ENCODE data around the gene ZNF48.
A peak's percentile ranks its signal among the peaks of the same experiment; 100 is the strongest.

The ZNF48 gene

GRCh38 chr16:30407804-30408534, 12.7 kb downstream of the ZNF48 start:
- DNase-seq: peak; percentile 25

DNA sequence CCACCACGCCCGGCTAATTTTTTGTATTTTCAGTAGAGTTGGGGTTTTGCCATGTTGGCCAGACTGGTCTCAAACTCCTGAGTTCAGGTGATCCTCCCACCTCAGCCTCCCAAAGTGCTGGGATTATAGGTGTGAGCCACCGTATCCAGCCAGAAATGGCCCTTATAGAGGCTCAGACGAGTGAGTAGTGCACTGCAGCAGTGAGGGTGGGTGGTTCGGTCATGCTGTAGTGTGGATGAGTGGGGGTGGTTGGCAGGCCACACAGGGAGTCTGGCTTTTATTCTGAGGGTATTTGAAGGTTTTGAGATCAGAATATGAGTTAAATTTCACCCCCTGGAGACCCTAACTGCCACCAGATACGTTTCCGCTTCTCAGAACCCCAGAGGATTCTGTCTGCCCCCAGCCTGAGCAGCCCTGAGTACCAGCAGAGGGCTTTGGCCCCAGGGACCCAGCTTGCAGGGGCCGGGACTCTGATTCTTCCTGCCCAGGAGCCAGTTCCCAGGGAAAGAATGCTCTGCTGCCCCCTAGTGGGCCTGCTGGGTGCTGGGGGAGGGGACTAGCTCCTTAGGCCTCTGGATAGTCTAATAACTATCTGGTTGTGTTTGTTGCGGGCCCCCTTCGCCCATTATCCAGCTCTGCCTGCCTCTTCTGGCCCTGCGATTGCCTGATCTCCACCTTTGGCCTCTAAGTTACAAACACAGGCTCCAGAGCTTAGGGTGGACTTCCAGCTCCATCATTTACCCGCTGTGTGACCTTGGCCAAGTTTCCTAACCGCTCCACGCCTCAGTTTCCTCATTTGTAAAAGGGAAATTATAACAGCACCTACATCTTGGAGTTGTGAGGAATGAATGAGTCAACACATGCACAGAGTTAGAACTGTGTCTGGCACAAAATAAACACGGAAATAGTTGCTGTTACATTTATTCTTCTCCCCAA, 14.2 kb downstream of the ZNF48 start:
- peak; percentile 73 for DNase-seq

GRCh38 chr16:30413112-30413806, 18.0 kb downstream of the ZNF48 start:
- no peak for DNase-seq

- DNase-seq: no peak
These were observed 18.9 kb downstream of the ZNF48 start for GRCh38 chr16:30414159-30414558.

- DNase-seq: no peak
These were observed 20.9 kb downstream of the ZNF48 start for GRCh38 chr16:30416047-30416603.

DNA sequence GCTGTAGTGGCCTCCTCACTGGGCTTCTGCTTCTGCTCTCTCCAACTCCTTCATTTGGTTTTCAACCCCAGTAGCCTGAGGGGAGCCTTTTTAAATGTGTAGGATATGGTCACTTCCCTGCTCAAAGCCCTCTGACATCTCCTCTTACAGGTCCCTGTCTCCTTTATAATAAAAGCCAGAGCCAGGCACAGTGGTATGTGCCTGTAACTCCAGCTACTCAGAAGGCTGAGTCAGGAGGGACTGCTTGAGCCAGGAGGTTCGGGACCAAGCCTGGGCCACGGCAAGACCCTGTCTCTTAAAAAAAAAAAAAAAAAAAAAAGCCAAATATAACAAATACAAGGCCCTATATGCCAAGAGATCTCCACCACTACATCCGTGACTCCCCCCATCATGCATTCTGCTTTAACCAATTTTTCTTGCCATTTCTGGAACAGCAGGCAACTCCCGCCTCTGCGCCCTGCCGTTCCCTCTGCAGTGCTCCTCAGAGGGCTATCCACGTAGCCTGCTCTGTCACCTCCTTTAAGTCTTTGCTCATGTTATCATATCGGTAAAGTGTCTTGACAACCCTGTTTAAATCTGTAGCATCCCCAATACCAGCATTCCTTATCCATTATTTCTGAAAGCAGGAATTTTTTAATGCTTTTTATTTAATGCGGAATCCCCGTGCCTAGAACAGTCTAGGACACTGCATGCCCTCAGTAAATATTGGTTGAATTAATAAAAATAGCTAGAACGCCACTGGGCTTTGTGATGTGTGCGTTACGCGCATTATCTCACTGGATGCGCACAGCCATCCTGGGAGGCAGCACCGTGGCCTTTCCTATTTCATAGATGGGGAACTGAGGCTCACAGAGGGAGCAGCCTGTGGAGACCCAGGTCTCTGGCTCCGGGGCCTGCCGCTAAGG, 21.7 kb downstream of the ZNF48 start:
- DNase-seq: peak; percentile 11

DNA sequence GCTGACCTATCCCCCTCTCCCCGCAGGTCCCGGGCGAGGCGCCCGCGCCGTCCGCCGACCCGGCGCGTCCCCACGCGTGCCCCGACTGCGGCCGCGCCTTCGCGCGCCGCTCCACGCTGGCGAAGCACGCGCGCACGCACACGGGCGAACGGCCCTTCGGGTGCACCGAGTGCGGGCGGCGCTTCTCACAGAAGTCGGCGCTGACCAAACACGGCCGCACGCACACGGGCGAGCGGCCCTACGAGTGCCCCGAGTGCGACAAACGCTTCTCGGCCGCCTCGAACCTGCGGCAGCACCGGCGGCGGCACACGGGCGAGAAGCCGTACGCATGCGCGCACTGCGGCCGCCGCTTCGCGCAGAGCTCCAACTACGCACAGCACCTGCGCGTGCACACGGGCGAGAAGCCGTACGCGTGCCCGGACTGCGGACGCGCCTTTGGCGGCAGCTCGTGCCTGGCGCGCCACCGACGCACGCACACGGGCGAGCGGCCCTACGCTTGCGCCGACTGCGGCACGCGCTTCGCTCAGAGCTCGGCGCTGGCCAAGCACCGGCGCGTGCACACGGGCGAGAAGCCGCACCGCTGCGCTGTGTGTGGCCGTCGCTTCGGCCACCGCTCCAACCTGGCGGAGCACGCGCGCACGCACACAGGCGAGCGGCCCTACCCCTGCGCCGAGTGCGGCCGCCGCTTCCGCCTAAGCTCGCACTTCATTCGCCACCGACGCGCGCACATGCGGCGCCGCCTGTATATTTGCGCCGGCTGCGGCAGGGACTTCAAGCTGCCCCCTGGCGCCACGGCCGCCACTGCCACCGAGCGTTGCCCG, 22.5 kb downstream of the ZNF48 start:
- DNase-seq: peak; percentile 92

DNA sequence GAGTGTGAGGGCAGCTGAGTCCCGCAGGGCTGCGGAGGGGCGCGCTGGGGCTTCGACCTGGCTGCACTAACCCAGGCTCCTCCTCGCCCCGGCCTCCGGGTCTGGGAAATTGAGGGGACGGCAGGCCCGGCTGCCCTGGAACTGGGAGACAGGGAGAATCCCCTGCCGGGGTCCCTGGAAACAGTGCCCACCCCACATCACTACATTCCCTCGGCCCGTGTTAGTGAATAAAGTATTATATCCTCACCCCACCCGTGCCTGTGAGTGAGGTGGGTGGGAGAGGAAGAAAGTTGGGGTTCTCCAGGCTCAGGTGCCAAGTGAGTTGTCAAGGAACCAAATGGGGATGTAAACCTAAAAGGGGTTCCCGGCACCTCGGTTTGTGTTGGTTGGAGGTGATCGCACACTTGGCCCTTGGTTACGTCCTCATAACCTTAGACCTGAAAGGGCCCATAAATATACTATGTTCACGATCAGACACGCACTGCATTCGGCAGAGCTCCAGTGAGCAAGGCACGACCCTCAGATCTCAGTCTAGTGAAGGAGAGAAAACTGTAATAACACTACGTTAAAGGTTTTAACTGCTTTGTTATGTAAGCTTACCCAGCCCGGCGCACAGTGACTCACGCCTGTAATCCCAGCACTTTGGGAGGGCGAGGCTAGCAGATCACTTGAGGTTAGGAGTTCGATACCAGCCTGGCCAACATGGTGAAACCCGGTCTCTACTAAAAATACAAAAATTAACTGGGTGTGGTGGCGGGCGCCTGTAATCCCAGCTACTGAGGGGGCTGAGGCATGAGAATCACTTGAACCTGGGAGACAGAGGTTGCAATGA, 23.3 kb downstream of the ZNF48 start:
- no peak for DNase-seq

GRCh38 chr16:30421010-30421409, 25.8 kb downstream of the ZNF48 start:
- no peak for DNase-seq

- no peak for DNase-seq
These were observed 32.8 kb downstream of the ZNF48 start for GRCh38 chr16:30428055-30428454.

- no peak for DNase-seq
These were observed 34.1 kb downstream of the ZNF48 start for GRCh38 chr16:30429418-30429677.

GRCh38 chr16:30429678-30430427, 34.6 kb downstream of the ZNF48 start, which contains the start of gene DCTPP1:
TSS of gene DCTPP1 (minus strand) at chr16:30430030. CDS start at chr16:30429980, 50 bp downstream.
- peak; percentile 98 for DNase-seq

- no peak for DNase-seq
These were observed 35.3 kb downstream of the ZNF48 start for GRCh38 chr16:30430428-30430970.

- DNase-seq: no peak
These were observed 39.6 kb downstream of the ZNF48 start for GRCh38 chr16:30434852-30435251.

DNA sequence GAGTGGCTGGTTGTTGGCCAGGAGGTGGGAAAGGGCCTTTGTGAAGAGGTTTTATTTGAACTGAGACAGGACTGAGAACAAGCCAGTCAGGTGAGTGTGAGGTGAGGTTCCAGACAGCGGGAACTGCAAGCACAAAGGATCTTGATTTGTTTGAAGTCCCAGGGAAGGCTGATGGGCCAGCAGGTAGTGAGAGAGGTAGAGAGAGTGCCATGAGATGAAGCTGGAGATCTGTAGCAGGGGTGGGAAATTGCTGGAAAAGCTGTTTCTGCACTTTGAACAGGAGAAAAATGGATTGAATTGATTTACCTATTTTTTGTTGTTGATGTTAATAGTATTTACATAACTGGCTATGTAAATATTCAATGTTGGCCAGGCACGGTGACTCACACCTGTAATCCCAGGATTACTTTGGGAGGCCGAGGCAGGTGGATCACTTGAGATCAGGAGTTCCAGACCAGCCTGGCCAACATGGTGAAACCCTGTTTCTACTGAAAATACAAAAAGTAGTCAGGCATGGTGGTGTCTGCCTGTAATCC, 42.4 kb downstream of the ZNF48 start:
- peak; percentile 1 for DNase-seq

GRCh38 chr16:30438835-30439234, 43.6 kb downstream of the ZNF48 start:
- DNase-seq: no peak

DNA sequence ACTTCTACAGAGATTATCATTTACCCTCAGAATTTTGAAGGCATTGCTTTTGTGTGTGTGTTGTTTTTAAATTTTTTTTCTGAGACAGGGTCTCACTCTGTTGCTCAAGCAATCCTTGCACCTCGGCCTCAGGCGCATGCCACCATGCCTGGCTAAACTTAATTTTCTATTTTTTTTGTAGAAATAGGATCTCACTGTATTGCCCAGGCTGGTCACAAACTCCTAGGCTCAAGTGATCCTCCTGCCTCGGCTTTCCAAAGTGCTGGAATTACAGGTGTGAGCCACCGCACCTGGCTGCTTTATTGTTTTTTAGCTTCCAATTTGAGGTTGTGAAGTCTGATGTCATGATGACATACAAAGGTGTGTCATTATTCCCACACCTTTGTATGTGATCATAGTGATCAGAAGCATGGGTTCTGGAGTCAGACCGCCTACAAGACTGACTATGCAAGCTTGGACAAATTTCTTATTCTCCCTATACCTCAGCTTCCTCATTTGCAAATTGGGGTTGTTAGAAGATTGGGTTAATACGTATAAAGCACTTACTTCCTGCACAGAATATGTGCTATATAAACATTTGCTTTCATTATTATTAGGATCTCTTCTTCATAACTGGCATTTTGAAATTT, 44.6 kb downstream of the ZNF48 start:
- no peak for DNase-seq

DNA sequence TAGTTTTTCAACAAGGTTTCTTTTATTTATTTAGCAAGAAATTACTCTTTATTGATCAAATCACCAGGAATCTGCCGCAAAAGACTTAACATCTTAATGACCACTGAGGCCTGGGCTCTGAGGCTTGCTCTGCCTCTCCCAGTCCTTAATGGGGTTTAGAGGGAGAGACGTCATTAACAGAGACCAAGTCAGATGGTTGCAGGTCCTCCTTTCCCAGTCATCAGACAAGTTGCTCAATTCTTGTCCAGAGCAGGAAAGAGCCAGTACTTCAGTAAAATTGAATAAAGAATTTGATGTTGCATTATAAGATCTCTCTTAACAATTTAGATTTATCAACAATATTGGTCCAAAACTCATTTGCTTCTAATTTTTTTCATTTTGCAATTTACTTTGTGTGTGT, 48.4 kb downstream of the ZNF48 start:
- DNase-seq: no peak
